Caco-2 (cell line): Measurements from ENCODE around the gene ALX3. TPM values are rescaled to one million over a fixed set of nuclear protein-coding genes. Genes with fewer than 3 reads are reported as not detected.

Source experiments
- BruUV-seq: library from RNA; stranded (reverse); fragments of 400-500 nt; replicated peaks from 2 replicates; lab custom pipeline; 2021; lab: Mats Ljungman, UMichigan
- CTCF ChIA-PET: fragments of 300-600 bp; sonication (Branson Sonifier 250); formaldehyde crosslinking; loops from one replicate; lab custom pipeline; 2022; ENCODE audit warnings: antibody characterized with exemption; lab: Charles Lee
- POLR2A ChIA-PET: fragments of 300-600 bp; sonication (Branson Sonifier 250); formaldehyde crosslinking; loops from one replicate; lab custom pipeline; 2022; ENCODE audit warnings: antibody characterized with exemption; lab: Charles Lee
- DNase-seq, 2 experiments: peaks; one replicate each; pipeline versions ENCODE4 v3.0.0 to v3.0.0-alpha.2; 2020 to 2022
- H3K27me3 ChIP-seq: replicated peaks from 2 replicates; pipeline ENCODE4 v1.6.0; 2011; ENCODE audit warnings: low read length; ENCODE audit not compliant: control insufficient read depth, insufficient read depth
- H3K36me3 ChIP-seq: 2 replicates; pipeline ENCODE4 v1.5.1; 2011; ENCODE audit warnings: low read length; ENCODE audit not compliant: control insufficient read depth, insufficient read depth
- H3K4me1 ChIP-seq: fragments of 250-450 bp; sonication (Bioruptor Pico); 2 replicates; pipeline ENCODE4 v1.5.1; 2020; ENCODE audit warnings: mild to moderate bottlenecking
- H3K4me3 ChIP-seq: 2 replicates; pipeline ENCODE4 v1.5.1; 2011; ENCODE audit warnings: low read depth, mild to moderate bottlenecking, control low read depth, low read length
- H3K9me3 ChIP-seq: fragments of 250-450 bp; sonication (Bioruptor Pico); 2 replicates; pipeline ENCODE4 v1.5.1; 2020; ENCODE audit warnings: mild to moderate bottlenecking, moderate library complexity
- H3K27ac Mint-ChIP-seq: one replicate; pipeline ENCODE4 v1.8.0; 2022; ENCODE audit warnings: mixed read lengths; ENCODE audit not compliant: unreplicated experiment
- H3K27me3 Mint-ChIP-seq: one replicate; pipeline ENCODE4 v1.8.0; 2022; ENCODE audit warnings: mixed read lengths; ENCODE audit not compliant: insufficient read depth, unreplicated experiment
- H3K36me3 Mint-ChIP-seq: one replicate; pipeline ENCODE4 v1.8.0; 2022; ENCODE audit warnings: mild to moderate bottlenecking, mixed read lengths; ENCODE audit not compliant: insufficient read depth, unreplicated experiment
- H3K4me1 Mint-ChIP-seq: one replicate; pipeline ENCODE4 v1.8.0; 2022; ENCODE audit warnings: low read depth, mixed read lengths; ENCODE audit not compliant: unreplicated experiment
- H3K4me3 Mint-ChIP-seq: one replicate; pipeline ENCODE4 v1.8.0; 2022; ENCODE audit warnings: mild to moderate bottlenecking, moderate library complexity, mixed read lengths; ENCODE audit not compliant: unreplicated experiment
- H3K9me3 Mint-ChIP-seq: one replicate; pipeline ENCODE4 v1.8.0; 2022; ENCODE audit warnings: mixed read lengths; ENCODE audit not compliant: unreplicated experiment
- CTCF ChIP-seq, 2 experiments: fragments of 200-600 bp in 1 of 2; IDR thresholded peaks; 1 replicate in 1 of 2; 2 replicates in 1 of 2; pipeline versions ENCODE4 v1.5.1 to v1.8.0; 2011 to 2022; ENCODE audit warnings: antibody characterized with exemption in 1 of 2, control low read depth in 1 of 2, inconsistent platforms in 1 of 2, low read depth in 1 of 2, low read length in 1 of 2, mild to moderate bottlenecking in 1 of 2, moderate library complexity in 1 of 2; ENCODE audit not compliant: insufficient read depth in 1 of 2, severe bottlenecking in 1 of 2, unreplicated experiment in 1 of 2
- intact Hi-C: fragments of 100-400 bp; cut with micrococcal nuclease; formaldehyde crosslinking; loops from one replicate; pipeline ENCODE4 v1.10.0; 2022; ENCODE audit not compliant: unreplicated experiment
- total RNA-seq: library from RNA; stranded (reverse); gene quantifications from 2 replicates; pipeline ENCODE4 v1.2.3, GENCODE V29; 2022

Gene ALX3
- total RNA-seq, 1 experiment from 2014 or later: not detected

DNA sequence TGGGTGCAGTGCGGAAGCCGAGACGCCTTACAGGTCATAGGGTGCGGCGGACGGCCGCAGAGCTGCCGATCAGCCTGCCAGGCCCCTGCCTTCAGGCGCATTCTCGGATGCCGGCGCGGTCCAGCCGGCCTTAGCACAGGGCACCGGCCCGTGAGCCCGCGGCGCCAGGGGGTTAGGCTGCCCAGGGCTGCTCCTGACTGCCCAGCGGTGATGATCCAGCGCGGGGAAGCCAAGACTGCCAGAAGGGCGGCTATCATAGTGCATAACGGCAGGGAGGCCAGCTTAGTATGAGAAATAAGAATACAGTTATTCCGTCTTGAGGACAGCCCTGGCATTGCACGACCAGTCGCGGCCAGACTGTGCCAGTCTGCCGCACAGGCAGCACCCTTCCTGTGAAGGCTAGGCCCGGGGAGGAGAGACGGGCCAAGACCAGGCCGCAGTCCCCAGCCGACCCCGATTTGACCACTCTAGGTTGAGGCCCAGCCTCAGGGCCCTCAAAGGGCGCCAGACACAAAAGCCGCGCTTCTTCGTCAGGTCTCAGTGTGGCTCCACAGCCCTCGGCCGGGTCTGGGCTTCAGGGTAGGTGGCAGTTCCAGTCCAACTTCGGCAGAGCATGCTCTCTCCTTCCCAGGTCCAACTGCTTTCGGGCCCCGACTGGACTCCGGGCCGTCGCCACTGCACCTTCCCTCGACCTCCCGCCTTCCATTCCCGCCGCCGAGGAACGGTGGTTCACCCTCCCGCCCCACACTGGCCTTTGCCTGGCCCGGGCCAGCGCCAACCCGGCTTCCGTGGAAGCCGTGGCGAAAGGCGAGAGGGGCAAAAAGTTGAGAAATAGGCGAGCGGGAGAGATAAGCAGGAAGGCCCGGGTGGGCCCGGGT, 829 bp downstream of the ALX3 start:
- no peak for DNase-seq
- Mint-ChIP-seq H3K4me3 (no peak overlapping the region), H3K9me3 (no peaks in the 10 kb centered on the region), H3K4me1 (no peaks in the 10 kb centered on the region), H3K27me3 (no peaks in the 10 kb centered on the region), H3K27ac (no peak overlapping the region), H3K36me3 (no peaks in the 10 kb centered on the region)
- no TSS peak for BruUV-seq
- intact Hi-C loops: no loop called here
- Histone ChIP-seq H3K4me1 (no peaks in the 10 kb centered on the region), H3K4me3 (no peak overlapping the region), H3K27me3 (no peaks in the 10 kb centered on the region), H3K9me3 (no peaks in the 10 kb centered on the region), H3K36me3 (no peaks in the 10 kb centered on the region)
- POLR2A ChIA-PET: no interaction called here
- CTCF ChIA-PET: interaction anchor here (0.5 kb wide), 1 partner anchor 10 kb away, joined by 3 read pairs; no protein-coding TSS in a partner anchor
- TF ChIP-seq CTCF (IDR thresholded peaks at IDR 0.05; ENCODE audit: insufficient read depth in 1 of 2, low read depth in 1 of 2, low read length in 1 of 2, severe bottlenecking in 1 of 2, unreplicated experiment in 1 of 2): no peak

GRCh38 chr1:110068646-110069403, 1.6 kb downstream of the ALX3 start:
- Histone ChIP-seq H3K9me3 (no peaks in the 10 kb centered on the region), H3K4me3 (no peak overlapping the region), H3K27me3 (no peaks in the 10 kb centered on the region), H3K4me1 (no peaks in the 10 kb centered on the region), H3K36me3 (no peaks in the 10 kb centered on the region)
- Mint-ChIP-seq H3K27ac (no peak overlapping the region), H3K27me3 (no peaks in the 10 kb centered on the region), H3K36me3 (no peaks in the 10 kb centered on the region), H3K4me1 (no peaks in the 10 kb centered on the region), H3K9me3 (no peaks in the 10 kb centered on the region), H3K4me3 (no peak overlapping the region)
- TF ChIP-seq CTCF (IDR thresholded peaks at IDR 0.05; ENCODE audit: insufficient read depth in 1 of 2, low read depth in 1 of 2, low read length in 1 of 2, severe bottlenecking in 1 of 2, unreplicated experiment in 1 of 2): no peak
- DNase-seq: no peak
- intact Hi-C loops: no loop called here
- CTCF ChIA-PET: interaction anchor here (0.5 kb wide), 1 partner anchor 9 kb away, joined by 3 read pairs; no protein-coding TSS in a partner anchor
- POLR2A ChIA-PET: no interaction called here
- no TSS peak for BruUV-seq

GRCh38 chr1:110067893-110068645, 2.4 kb downstream of the ALX3 start:
- ChIA-PET CTCF (interaction anchor here (0.6 kb wide), 1 partner anchor 129 kb away, joined by 3 read pairs; no protein-coding TSS in a partner anchor), POLR2A (no interaction called here)
- DNase-seq: no peak
- TF ChIP-seq CTCF (IDR thresholded peaks at IDR 0.05; ENCODE audit: insufficient read depth in 1 of 2, low read depth in 1 of 2, low read length in 1 of 2, severe bottlenecking in 1 of 2, unreplicated experiment in 1 of 2): no peak
- H3K4me3 ChIP-seq: no peak overlapping the region
- intact Hi-C loops: no loop called here
- Mint-ChIP-seq H3K27ac (no peak overlapping the region), H3K9me3 (no peaks in the 10 kb centered on the region), H3K36me3 (no peaks in the 10 kb centered on the region), H3K27me3 (no peaks in the 10 kb centered on the region), H3K4me3 (no peak overlapping the region), H3K4me1 (no peaks in the 10 kb centered on the region)
- H3K4me1 ChIP-seq: no peaks in the 10 kb centered on the region
- no peaks in the 10 kb centered on the region for H3K36me3 ChIP-seq
- no peaks in the 10 kb centered on the region for H3K9me3 ChIP-seq
- H3K27me3 ChIP-seq: no peaks in the 10 kb centered on the region
- no TSS peak for BruUV-seq
